ENCODE measurements around the gene APBB2. TPM values are rescaled to one million over a fixed set of nuclear protein-coding genes. Genes with fewer than 3 reads are reported as not detected.

The APBB2 gene
- total and polyA plus RNA-seq, 2 of the 8 experiments (the other 6 are each of a cell fraction or from before 2014, with no cell fraction given): 58.7 to 59.4 TPM

GRCh38 chr4:40956721-40957255 lies 257.6 kb downstream of the APBB2 start:
- WGBS, 2 experiments (ENCODE audit: extremely low coverage in 1 of 2, insufficient coverage in 1 of 2, insufficient read length in 1 of 2, insufficient replicate concordance in 2 of 2, low coverage in 1 of 2, low lambda C conversion rate in 2 of 2, missing lambda C conversion rate in 1 of 2): 90% methylated on average over 5 of the region's 5 CpGs; no CpG with 5 or more reads in 1 of the 2 experiments
- no peak for FAIRE-seq
- Histone ChIP-seq H4K8ac (ENCODE audit: extremely low read depth, insufficient read depth, low read length) (no peak overlapping the region), H3K4me2 (ENCODE audit: insufficient read depth in 1 of 2, low read depth in 2 of 2, low read length in 2 of 2) (no peak overlapping the region), H3K79me1 (ENCODE audit: low read depth, low read length) (no peaks in the 10 kb centered on the region), H3K4ac (replicated peaks; ENCODE audit: insufficient read length, low read depth, low read length) (no peak overlapping the region), H2BK15ac (ENCODE audit: low read length) (no peak overlapping the region), H3K9me3 (ENCODE audit: insufficient read depth in 2 of 2, low read depth in 1 of 2, low read length in 1 of 2) (peaks cover 5 to 7% of the 10 kb centered on the region in 2 experiments; a peak in 3 of 4 replicates), H3K9ac (replicated peaks in 1 of 4; ENCODE audit: extremely low read depth in 1 of 4, low read depth in 3 of 4, low read length in 3 of 4) (no peak overlapping the region), H3K23me2 (ENCODE audit: low read depth, low read length) (no peaks in the 10 kb centered on the region), H2BK20ac (ENCODE audit: low read length) (no peak overlapping the region), H3K23ac (ENCODE audit: insufficient read length) (no peak overlapping the region), H3K18ac (ENCODE audit: extremely low read depth, low read length) (no peak overlapping the region), H4K5ac (ENCODE audit: insufficient read length, low read depth, low read length) (no peak overlapping the region), H3K36me3 (ENCODE audit: control insufficient read depth in 2 of 4, insufficient read depth in 4 of 4, low read length in 3 of 4) (no peaks in the 10 kb centered on the region), H2AK5ac (ENCODE audit: low read depth, low read length) (no peak overlapping the region), H3K56ac (replicated peaks; ENCODE audit: insufficient read length, low read depth, low read length) (no peak overlapping the region), H3K27me3 (replicated peaks in 1 of 4; ENCODE audit: control insufficient read depth in 3 of 4, extremely low read depth in 1 of 4, insufficient read depth in 3 of 4, low read length in 3 of 4) (no peaks in the 10 kb centered on the region), H4K91ac (replicated peaks; ENCODE audit: insufficient read length, low read length) (no peak overlapping the region), H3K27ac (ENCODE audit: low read depth, low read length) (no peak overlapping the region), H2BK12ac (ENCODE audit: low read depth, low read length) (no peak overlapping the region), H4K20me1 (replicated peaks in 1 of 2; ENCODE audit: control insufficient read depth in 1 of 2, insufficient read depth in 2 of 2, low read length in 2 of 2) (no peaks in the 10 kb centered on the region), H3K14ac (ENCODE audit: insufficient read length) (no peak overlapping the region), H3K79me2 (ENCODE audit: control insufficient read depth in 1 of 2, insufficient read depth in 2 of 2, low read length in 2 of 2) (no peaks in the 10 kb centered on the region), H2BK120ac (replicated peaks; ENCODE audit: low read depth, low read length) (no peak overlapping the region), H2AFZ (ENCODE audit: low read length) (no peak overlapping the region), H3K4me3 (ENCODE audit: extremely low read depth in 1 of 4, insufficient read depth in 2 of 4, low read depth in 3 of 4, low read length in 4 of 4) (no peak overlapping the region), H2BK5ac (ENCODE audit: low read depth, low read length) (no peak overlapping the region), H3K4me1 (replicated peaks in 1 of 4; ENCODE audit: control insufficient read depth in 3 of 4, insufficient read depth in 4 of 4, low read length in 3 of 4) (peaks cover 0 to 6% (median 1%) of the 10 kb centered on the region in 4 experiments; a peak in 4 of 7 replicates)
- POLR2A ChIA-PET (ENCODE audit: partially characterized antibody): interaction anchor here (1.2 kb wide), 1 partner anchor 252 kb away, joined by 3 read pairs; no protein-coding TSS in a partner anchor
- peak in 1 of 2 experiments; percentile 20 for DNase-seq (ENCODE audit: low read depth in 1 of 2, low spot score in 2 of 2)
- no peak for TF ChIP-seq SRF (IDR thresholded peaks at IDR 0.05; ENCODE audit: low read depth, low read length)
- TF ChIP-seq RNF2 (IDR thresholded peaks at IDR 0.05; ENCODE audit: borderline replicate concordance, low read depth, low read length, missing control alignments, poor library complexity, severe bottlenecking): no peak
- TF ChIP-seq POLR2A (IDR thresholded peaks at IDR 0.05; ENCODE audit: control extremely low read depth in 1 of 2, low read depth in 2 of 2, low read length in 2 of 2): no peak
- TF ChIP-seq TBP (IDR thresholded peaks at IDR 0.05; ENCODE audit: low read depth, low read length): no peak
- no peak for TF ChIP-seq CBX8 (IDR thresholded peaks at IDR 0.05; ENCODE audit: borderline replicate concordance, low read depth, low read length)
- TF ChIP-seq CBX5 (IDR thresholded peaks at IDR 0.05; ENCODE audit: low read depth, low read length): no peak
- TF ChIP-seq CREB1 (IDR thresholded peaks at IDR 0.05): no peak
- TF ChIP-seq POU5F1 (IDR thresholded peaks at IDR 0.05; ENCODE audit: low read depth, low read length): no peak
- TF ChIP-seq ASH2L (IDR thresholded peaks at IDR 0.05; ENCODE audit: low read length): no peak
- no peak for TF ChIP-seq NRF1 (IDR thresholded peaks at IDR 0.05; ENCODE audit: low read depth, low read length)
- no peak for TF ChIP-seq SP4 (IDR thresholded peaks at IDR 0.05; ENCODE audit: low read length)
- CTCF ChIA-PET (ENCODE audit: partially characterized antibody): interaction anchor here (0.8 to 1.1 kb wide), 2 partner anchors 31 to 33 kb away, joined by 3 read pairs; no protein-coding TSS in a partner anchor

Measured in H1 (cell line).